HG02798 (cell line): ENCODE measurements around the gene PRCP.
A peak's percentile ranks its signal among the peaks of the same experiment; 100 is the strongest.

ENCODE experiments used
- ATAC-seq: cut with Tn5 transposase; IDR thresholded peaks from one replicate; pipeline ENCODE4 v1.9.1; 2021; ENCODE audit warnings: mild to moderate bottlenecking; ENCODE audit not compliant: unreplicated experiment, poor library complexity

Gene PRCP

DNA sequence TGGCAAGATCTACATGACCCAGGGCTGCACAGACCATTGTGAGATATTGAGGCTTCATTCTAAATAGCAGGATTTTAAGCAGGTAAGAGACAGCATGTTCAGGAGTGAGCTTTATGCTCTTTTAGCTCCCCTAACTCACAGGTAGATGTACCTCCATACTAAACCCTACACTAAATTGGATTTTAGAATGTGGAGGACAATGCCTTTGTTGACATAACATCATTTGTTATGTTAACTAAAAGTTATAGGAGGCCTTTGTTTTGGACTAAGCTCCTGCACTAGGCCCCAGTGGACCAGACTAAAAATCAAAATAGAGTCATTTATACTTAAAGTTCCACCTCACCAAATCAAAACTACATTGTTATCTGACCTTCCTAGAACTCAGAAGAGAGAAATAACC, 8.1 kb upstream of the PRCP start:
- no peak for ATAC-seq

DNA sequence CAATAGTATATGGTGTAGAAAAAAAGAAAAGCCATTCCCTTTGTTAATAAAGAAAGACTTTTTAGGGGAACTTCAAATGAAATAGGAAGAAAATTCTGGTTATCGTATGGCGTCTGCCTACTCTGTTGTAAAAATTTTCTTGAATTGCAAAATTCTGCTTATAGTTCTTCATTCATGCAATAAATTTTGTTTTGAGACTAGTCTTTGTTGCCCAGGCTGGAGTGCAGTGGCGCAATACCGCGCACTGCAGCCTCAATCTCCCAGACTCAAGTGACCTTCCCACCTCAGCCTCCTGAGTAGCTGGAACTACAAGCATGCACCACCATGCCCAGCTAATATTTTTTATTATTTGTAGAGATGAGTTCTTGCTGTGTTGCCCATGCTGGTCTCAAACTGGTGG, 7.1 kb upstream of the PRCP start:
- ATAC-seq: no peak

DNA sequence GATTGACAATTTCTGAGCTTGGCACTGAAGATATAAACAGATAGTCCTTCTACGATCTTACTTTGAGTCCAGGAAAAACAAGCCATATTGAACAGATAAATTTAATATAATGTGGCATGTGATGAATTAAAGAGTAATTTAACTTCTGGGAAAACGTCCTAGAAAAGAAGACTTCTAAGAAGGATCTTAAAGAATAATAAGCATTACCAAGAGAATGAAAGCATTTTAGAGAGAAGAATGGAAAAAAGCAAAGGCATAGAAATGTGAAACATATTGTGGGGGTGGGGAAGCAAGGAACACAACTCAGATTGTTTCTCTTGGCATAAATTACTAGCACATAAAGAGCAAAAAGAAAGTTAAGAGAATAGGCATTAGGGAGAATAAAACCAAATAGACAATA, 6.7 kb upstream of the PRCP start:
- ATAC-seq: no peak

DNA sequence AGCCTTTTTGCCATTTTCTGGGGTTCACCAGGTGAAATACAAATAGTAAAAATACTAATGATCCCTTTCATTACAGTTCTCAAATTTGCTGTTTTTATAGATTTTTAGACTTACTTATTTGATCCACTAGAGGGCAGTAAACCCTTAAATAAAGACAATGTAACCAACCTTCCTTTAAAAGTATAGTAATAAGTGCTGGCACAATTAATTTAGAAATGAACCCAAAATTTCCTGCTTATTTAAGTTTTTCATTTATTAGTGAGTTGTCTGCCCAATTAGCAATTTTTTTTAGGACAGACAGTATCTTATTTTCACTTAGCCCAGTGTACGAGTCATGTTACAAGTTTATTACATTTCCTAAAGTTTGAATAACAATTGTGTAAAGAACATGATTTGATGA, 6.0 kb upstream of the PRCP start:
- no peak for ATAC-seq

DNA sequence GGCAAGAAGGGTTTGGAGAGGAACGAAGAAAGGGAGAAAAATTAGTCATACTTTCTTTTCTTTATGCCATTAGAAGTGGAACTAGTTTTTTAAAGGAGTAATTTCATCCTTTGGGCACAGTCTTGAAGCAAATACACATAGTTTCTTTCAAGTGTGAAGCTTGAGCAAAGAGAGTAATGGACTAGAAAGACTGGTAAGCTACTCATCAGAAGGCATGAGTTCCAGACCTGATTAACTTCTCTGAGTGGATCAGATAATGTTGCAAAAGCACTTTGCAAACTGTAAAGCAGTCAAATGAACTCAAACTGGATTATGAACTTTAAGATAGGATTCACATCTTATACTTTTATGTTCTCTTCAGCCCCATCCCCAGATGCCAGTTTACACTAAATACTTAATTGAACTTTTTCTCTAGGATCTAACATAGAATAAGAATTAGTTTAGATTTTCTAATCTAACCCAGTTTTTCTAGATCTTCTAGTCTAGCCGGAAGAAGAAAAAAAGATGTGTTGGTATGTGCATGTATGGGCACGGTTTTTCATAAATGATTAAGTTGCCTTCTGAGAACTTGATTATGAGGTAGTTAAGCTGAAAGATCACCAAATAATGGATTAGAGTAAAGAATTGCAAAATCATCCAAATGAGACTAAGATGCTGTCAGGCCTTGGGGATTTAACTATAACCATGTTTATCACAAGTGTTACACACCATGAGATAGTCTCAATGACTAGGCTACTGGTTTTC, 3.8 kb upstream of the PRCP start:
- ATAC-seq: no peak

DNA sequence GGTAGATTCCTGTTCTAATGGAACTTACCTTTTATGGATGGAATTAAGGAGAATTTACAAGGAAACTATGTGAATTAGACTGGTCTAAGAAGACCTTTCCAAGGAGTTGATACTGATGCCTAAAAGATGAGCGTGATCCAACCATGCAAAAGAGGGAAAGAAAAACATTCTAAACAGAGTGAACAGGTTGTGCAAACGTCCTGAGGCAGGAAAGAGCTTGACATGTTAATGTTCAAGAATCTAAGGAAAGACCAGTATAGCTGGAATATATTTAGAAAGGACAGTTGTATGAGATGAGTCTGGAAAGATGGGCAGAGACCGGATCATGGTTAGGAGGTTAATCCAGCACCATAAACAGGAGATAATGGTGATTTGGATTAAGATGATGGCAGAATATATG, 2.6 kb upstream of the PRCP start:
- no peak for ATAC-seq

DNA sequence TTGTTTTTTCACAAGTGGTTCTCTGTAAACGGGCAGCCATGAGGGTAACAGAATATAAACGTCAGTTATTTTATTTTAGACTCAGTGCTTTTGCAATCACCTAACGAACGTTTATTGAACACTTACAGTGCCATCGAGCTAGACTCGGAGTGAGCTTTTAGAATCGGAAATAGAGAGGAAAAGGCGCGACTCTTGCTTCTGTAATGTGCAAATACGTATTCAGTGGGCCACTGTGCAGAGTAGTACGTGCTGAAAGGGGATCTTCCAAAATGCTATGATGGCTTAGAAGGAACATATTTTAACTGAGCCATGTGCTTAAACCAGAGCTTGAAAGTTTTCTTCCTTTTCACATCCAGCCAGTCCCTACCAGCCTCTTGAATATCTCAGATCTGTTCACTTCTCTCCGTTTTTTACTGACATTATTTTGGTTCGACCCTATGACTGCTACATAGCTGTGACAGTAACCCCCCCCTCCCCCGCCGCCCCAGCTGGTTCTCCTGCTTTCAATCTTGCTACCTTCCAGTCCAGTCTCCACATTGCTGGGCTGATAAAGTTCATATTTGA, 1.8 kb upstream of the PRCP start:
- ATAC-seq: no peak

DNA sequence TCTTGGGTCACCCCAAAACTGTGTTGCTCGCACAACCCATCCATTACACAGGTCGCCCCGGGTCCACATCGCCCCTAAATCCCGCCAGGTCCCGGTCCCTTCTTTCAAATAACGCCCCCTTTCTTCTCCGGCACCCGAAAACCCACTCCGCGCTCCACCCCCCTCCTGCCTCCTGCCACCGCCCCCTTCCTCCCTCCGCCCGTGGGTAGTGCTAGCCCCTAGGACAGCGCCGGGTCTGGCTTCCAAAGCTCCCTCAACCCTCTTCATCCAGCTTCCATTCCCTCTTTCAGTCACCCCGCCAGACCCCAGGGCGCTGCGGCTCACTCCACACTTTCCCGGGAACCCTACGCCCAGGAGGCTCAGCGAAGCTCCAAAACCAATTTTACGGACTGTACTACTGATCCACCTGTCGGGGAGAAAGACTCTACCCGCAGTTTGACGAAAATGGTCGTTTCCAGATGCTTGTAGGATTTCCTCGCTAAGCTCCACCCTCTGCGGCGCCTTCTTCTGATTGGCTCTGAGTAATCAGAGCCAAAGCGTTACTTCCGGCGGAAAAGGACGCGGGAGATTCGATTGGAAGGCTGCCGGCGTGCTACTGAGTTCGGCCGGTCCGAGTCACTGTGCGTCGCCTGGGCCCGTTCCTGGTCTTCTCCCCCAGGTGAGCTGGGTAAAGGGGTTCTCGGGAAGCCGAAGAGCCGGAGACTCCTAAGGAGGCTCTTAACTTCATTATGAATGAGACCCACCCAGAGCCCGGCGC, 1.1 kb upstream of the PRCP start, which contains the start of gene DDIAS:
DDIAS (plus strand) TSS at position 572 of the 757 bp plus-strand sequence. CDS start 13,003 bp downstream, outside the sequence.
- ATAC-seq: peak; percentile 79

DNA sequence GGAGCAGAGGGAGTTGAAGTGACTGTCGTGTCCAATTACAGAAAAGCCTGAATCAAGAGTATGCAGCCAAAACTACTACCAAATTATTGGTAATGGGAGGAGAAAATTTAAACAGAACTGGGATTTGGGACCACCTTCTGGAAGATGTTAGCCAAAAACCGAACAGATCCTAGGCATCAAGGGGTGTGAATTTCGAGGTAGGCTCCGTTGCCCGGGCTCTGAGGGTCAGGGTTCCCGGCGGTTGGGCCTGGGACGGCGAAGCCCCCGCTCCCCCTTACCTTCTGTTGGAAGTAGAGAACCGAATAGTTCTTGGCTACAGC, 313 bp downstream of the PRCP start:
- ATAC-seq: no peak

DNA sequence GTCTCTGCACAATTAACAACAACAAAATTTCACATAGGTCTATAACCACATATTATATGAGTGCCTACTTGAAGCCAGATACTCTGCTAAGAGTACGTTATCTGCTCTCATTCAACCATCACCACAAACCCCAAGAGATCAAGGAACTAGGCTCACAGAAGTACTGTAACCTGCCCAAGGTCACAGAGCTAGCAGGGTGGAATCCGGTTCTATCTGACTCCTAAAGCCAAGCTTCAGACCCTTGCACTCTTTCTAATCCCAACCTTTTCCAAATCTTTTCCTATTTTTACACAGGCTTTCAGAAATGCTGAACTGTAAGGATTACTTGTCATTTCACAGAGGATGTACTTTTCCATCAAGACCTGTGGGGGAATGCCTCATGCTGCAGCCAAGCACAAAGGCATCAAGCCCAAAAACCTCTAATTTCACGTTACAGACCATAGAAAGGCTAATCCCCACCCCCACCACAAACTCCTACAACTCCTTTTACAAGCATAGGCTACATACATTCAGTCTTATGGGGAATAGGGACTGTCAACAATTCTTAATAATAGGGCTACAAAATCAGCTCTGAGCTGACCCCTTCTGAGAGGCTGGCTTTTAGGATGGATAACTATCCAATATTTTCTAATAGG, 927 bp downstream of the PRCP start:
- no peak for ATAC-seq

DNA sequence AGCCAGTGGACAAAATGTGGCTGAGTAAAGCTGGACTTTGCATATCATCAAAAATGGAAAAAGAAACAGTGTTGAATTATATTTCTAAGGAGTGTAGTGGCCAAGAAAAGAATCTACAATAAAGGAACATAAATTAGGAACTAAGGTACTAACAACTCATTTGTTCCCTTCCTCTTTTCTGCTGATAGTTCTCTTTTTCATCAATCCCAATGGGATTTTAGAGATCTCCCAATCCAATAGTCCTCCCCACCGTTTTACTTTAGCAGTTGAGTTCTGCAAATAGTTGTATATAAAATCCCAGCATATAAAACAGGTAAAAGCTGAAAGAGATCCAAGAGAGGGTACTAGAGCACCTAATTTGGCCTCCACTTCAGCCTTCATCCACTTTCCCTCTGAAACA, 2.0 kb downstream of the PRCP start:
- ATAC-seq: no peak

DNA sequence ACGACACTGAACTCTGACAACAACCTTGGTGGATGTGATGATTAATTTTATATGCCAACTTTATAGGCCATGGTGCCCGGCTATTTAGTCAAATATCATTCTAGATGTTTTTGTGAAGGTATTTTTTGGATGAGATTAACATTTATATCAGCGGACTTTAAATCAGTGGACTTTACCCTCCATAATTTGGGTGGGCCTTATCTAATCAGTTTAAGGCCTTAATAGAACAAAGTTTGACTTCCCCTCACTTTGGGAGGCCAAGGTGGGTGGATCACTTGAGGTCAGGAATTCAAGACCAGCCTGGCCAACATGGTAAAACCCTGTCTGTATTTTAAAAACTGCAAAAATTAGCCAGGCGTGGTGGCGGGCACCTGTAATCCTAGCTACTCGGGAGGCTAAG, 4.0 kb downstream of the PRCP start:
- no peak for ATAC-seq

DNA sequence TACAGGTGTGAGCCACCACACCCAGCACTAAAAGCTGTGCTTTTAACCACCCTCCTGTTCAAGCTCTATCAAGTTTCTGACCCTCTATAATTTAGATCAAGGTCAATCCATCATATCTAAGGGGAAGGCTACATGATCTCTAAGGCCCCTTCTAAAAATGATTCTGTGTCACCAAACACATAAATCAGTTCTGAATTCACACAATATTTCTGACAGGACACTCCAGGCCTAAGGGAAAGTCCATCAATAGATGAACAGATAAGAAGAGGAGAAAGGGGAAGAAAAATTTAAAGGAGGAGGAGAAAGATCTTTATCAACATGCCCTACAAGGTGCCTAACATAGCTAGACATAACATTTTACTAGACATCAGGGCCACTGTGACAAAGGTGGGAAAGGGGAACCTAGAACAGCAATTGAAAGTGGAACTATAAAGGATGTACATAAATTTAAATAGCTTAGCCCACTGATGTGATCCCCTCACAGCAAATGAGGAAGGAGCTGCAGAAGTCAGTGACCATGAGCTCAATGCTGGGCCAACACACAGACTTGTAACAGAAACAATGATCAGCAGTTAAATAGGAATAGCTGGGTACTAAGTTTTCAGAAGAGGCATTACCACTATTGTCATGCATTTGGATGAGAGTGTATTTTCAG, 4.7 kb downstream of the PRCP start:
- peak; percentile 21 for ATAC-seq

DNA sequence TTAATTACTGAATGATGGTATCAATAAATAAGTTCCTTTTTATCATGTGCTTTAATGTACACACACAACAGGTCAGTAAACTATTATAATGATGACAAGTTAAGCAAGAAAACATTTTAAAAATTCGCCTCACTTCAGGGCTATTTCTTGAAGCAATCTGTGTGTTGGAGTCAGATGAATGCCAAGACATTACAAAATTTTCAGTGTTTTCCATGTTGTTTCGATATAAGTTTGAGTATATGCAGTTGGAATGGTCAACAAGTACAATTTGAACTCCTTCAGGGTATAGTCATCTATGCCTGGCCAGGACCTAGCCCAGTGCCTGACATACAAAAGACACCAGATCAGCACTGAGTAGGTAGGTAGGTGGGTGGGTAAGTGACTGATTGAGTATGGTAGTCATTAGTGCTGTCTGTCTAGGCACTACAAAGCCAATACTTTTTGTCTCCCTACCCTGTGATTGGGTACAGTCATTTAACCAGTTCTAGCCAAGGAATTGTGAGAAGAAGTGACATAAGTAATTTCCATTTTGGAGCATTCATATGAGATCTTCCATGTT, 7.5 kb downstream of the PRCP start:
- no peak for ATAC-seq

DNA sequence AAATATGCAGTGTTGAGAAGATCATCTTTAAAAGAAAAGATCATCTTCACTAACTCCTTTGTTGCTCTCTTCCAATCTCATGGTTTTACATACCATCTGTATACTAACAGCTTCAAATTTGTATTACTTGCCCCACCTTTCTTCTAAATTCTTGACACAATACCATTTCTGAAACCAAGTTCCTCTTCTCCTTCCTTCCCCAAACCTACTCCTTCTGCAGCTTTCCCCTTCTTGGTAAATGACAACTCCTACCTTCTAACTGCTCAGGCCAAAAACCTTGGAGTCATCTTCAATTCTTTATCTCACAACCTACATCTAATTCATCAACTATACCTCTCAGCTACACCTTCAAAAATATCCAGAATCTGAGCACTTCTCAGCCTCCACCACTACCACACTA, 9.3 kb downstream of the PRCP start:
- ATAC-seq: no peak

DNA sequence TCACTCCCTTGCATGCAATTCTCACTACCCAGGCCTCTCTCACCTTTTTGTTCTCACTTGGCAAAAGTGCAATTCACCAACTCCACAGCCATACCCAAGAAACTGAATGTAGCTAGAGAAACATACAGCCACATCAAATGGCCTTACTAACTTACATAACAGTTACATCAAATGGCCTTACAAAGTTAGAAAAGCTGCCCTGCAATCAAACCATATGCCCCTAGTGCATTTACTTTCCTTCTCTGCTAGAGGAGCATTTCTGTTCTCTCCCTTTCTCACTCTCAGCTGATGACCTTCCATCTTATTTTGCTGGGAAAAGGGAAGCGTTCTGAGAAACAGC, 10.3 kb downstream of the PRCP start:
- no peak for ATAC-seq

DNA sequence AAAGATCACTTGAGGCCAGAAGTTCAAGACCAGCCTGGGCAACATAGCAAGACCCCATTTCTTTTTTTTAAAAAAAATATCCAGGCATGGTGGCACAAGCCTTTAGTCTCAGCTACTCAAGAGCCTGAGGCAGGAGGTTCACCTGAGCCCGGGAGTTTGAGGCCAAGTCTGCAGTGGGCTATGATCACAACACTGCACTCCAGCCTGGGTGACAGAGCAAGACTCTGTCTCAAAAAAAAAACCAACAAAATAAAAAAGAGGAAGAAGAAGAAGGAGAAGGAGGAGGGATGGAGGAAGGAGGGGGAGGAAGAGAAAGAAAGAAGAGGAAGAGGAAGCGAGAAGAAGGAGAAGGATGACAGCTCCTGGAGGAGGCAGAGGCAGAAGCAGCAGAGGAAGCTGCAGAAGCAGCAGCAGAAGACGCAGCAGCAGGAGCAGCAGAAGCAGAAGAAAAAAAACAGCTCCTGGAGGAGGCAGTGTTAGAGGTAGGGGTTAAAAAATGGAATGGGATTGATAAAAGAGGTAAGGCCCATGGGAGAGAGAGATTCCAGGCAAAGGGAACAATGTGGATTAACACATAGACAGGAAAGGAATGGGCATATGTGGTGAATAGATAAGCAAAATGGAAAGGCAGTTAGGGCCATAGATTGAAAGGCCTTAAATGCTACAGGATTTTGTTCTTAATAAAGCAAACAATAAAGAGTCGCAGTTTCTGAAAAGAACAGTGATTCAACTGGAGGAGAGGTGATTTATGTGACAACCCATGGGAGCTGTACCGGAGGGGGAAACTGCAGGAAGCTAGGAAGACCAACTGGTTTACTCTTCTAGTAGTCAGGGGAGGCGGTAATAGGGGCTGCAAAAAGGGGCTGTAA, 10.9 kb downstream of the PRCP start:
- ATAC-seq: no peak

DNA sequence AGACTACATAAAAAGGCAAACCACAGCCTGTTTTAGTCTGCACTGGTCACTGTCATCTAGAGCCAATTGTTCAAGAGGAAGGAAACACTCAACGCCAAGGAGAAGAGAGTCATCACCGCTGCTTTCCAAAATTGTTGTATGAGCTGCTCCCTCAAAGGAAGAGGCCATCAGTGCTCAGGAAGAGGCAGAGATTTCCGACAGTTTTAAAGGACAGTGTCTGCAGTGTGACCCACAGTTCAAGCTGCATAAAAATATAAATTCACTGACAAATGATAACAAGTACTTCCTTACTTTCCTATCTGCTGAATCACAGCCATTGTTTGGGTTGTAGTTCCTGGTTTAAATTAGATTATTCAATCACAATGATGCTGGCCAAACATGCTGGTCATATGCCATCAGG, 16.4 kb downstream of the PRCP start:
- no peak for ATAC-seq

DNA sequence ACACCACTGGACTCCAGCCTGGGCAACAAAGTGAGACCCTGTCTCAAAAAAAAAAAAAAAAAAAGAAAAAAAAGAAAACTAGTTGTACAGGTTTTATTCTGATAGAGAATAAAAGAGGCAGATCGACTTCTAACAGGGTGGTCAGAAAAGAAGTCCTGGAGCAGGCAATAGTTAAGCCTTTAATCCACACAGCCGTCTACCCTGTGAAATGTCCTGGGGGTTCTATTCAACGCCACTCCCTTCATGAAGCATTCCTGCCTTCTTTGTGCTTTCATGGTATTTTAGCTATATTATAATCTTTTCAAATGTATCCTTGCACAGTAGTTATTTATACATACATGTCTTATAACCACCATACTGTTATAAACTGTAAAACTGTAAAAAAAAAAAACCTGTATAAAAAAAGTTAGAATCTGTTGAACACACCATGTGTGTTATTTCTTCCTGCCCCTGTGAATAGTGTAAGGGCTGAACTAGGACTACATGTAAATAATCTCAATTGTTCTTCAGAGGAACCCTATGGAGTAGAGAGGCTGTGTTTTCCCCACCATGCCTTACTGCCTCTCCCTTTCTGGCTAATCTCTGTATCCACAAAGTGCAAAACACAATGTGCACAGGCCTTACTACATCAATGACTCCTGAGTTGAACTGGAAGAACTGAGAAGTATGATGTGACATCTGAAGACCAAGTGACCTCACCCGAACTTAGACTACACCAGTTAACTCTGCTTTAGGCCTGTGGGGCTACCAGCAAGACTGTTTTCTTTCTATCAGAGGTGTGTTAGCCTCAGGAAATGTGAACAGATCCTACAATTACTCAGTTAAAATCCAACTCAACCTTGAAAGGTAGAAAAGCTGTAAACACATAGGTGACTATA, 25.3 kb downstream of the PRCP start:
- no peak for ATAC-seq
